AG04449 (cell line): Measurements from ENCODE around the gene COPG1.

Experiments
- CTCF ChIA-PET: fragments of 350-600 bp; formaldehyde crosslinking; extraction: SDS; loops from one replicate; lab custom pipeline; 2021; ENCODE audit warnings: antibody characterized with exemption; lab: Yijun Ruan, JAX
- POLR2A ChIA-PET: fragments of 400-600, 350-600 bp; formaldehyde crosslinking; extraction: SDS; loops from one replicate; lab custom pipeline; 2020; ENCODE audit warnings: antibody characterized with exemption, inconsistent platforms; lab: Yijun Ruan, JAX
- DNase-seq: peaks from one replicate; pipeline ENCODE4 v3.0.0-alpha.2; 2010; ENCODE audit warnings: low read depth, low spot score
- H3K4me3 ChIP-seq: 2 replicates; pipeline ENCODE4 v1.5.1; 2011; ENCODE audit warnings: low read depth, mild to moderate bottlenecking, control low read depth, low read length
- CTCF ChIP-seq: IDR thresholded peaks from one replicate; pipeline ENCODE4 v1.5.1; 2011; ENCODE audit warnings: mild to moderate bottlenecking, moderate library complexity, low read length, control low read depth, inconsistent platforms; ENCODE audit not compliant: insufficient read depth; ENCODE audit errors: missing control alignments

The COPG1 gene

GRCh38 chr3:129320261-129320660, 70.9 kb downstream of the COPG1 start:
- ChIA-PET POLR2A (no interaction called here), CTCF (no interaction called here)
- no peak overlapping the region for H3K4me3 ChIP-seq
- TF ChIP-seq CTCF = no peak
- DNase-seq = no peak

- ChIA-PET POLR2A (no interaction called here), CTCF (interaction anchor here (2.1 kb wide), 1 partner anchor 62 kb away, joined by 5 read pairs; no protein-coding TSS in a partner anchor)
- no peak overlapping the region for H3K4me3 ChIP-seq
- no peak for TF ChIP-seq CTCF
- DNase-seq = no peak
Measured at GRCh38 chr3:129320825-129321487, 71.5 kb downstream of the COPG1 start.

GRCh38 chr3:129321887-129322286, 72.5 kb downstream of the COPG1 start:
- DNase-seq = no peak
- CTCF ChIA-PET = interaction anchor here (1.6 to 2.1 kb wide), 2 partner anchors 61 to 352 kb away, joined by 4 to 5 read pairs; no protein-coding TSS in a partner anchor
- H3K4me3 ChIP-seq = no peak overlapping the region
- no peak for TF ChIP-seq CTCF
- POLR2A ChIA-PET = no interaction called here

GRCh38 chr3:129323651-129324294, 74.4 kb downstream of the COPG1 start:
- no peak for DNase-seq
- TF ChIP-seq CTCF = peak; percentile 14
- POLR2A ChIA-PET = no interaction called here
- CTCF ChIA-PET = interaction anchor here (0.6 to 3.5 kb wide), 3 partner anchors 8 to 353 kb away, joined by 3 to 22 read pairs (median 10); a partner anchor contains a TSS
- no peak overlapping the region for H3K4me3 ChIP-seq

GRCh38 chr3:129324855-129325254, 75.4 kb downstream of the COPG1 start:
- H3K4me3 ChIP-seq = no peak overlapping the region
- POLR2A ChIA-PET = no interaction called here
- no peak for TF ChIP-seq CTCF
- CTCF ChIA-PET = interaction anchor here (1.3 to 3.5 kb wide), 2 partner anchors 9 to 354 kb away, joined by 10 to 22 read pairs; a partner anchor contains a TSS
- DNase-seq = no peak

GRCh38 chr3:129325383-129325782, 76.0 kb downstream of the COPG1 start:
- CTCF ChIA-PET = interaction anchor here (3.5 kb wide), 1 partner anchor 9 kb away, joined by 22 read pairs; a partner anchor contains a TSS
- POLR2A ChIA-PET = no interaction called here

More at GRCh38 chr3:129325383-129325782, 76.0 kb downstream of the COPG1 start:
- no peak for DNase-seq
- no peak for TF ChIP-seq CTCF
- H3K4me3 ChIP-seq = no peak overlapping the region
